K562 (cell line): ENCODE data around the gene MICAL2. TPM values are rescaled to one million over a fixed set of nuclear protein-coding genes. Genes with fewer than 3 reads are reported as not detected.

Experiments used
- ATAC-seq: fragments of 200-7000 bp; cut with Tn5 transposase; 3 replicates; pipeline ENCODE4 v1.9.1; 2020; ENCODE audit warnings: moderate library complexity
- BruUV-seq: library from RNA; stranded (reverse); fragments of 400-500 nt; replicated peaks from 2 replicates; lab custom pipeline; 2021; lab: Mats Ljungman, UMichigan
- CTCF ChIA-PET: fragments of 300-600 bp; formaldehyde crosslinking; extraction: SDS; loops from one replicate; lab custom pipeline; 2021; ENCODE audit warnings: low intra/inter-chr PET ratio; lab: Yijun Ruan, JAX
- POLR2A ChIA-PET: fragments of 300-600, 350-650 bp; sonication (Branson Sonifier 250); formaldehyde crosslinking; extraction: SDS; loops from one replicate; lab custom pipeline; 2021; ENCODE audit warnings: antibody characterized with exemption, inconsistent platforms; lab: Yijun Ruan, JAX
- DNase-seq, 4 experiments: peaks; one replicate each; pipeline versions ENCODE4 v3.0.0 to v3.0.0-alpha.2; 2011 to 2018; ENCODE audit warnings: low spot score in 3 of 4, mixed read lengths in 3 of 4; ENCODE audit errors: extremely low read depth in 1 of 4
- FAIRE-seq: peaks from 2 replicates; lab custom pipeline; 2011; peaks lifted over from hg19 to GRCh38; lab: Jason Lieb, UNC
- H2AFZ ChIP-seq: 2 replicates; pipeline ENCODE4 v1.6.0; 2011; ENCODE audit warnings: low read depth, low read length, control low read depth, inconsistent platforms
- H3K27ac ChIP-seq: fragments of 200-600 bp; 3 replicates; pipeline ENCODE4 v1.8.0; 2011; ENCODE audit warnings: low read depth, mild to moderate bottlenecking, control low read depth, inconsistent platforms, low read length, moderate library complexity, mixed read lengths; ENCODE audit errors: extremely low read depth
- H3K27me3 ChIP-seq, 2 experiments: fragments of 300-600 bp in 1 of 2; 2 replicates in 1 of 2; 3 replicates in 1 of 2; pipeline versions ENCODE4 v1.6.0 to v1.8.0; 2011; ENCODE audit warnings: inconsistent platforms in 2 of 2, low read length in 2 of 2, mild to moderate bottlenecking in 1 of 2, mixed read lengths in 1 of 2, moderate library complexity in 1 of 2; ENCODE audit not compliant: control insufficient read depth in 2 of 2, insufficient read depth in 2 of 2
- H3K36me3 ChIP-seq: fragments of 300-600 bp; 3 replicates; pipeline ENCODE4 v1.8.0; 2011; ENCODE audit warnings: mild to moderate bottlenecking, low read length, inconsistent platforms; ENCODE audit not compliant: control insufficient read depth, insufficient read depth
- H3K4me1 ChIP-seq, 2 experiments: fragments of 200-600 bp in 1 of 2; replicated peaks in 1 of 2; 2 replicates in 1 of 2; 3 replicates in 1 of 2; pipeline versions ENCODE4 v1.5.1 to v1.8.0; 2011; ENCODE audit warnings: inconsistent platforms in 2 of 2, low read length in 2 of 2, mild to moderate bottlenecking in 1 of 2, mixed read lengths in 1 of 2, moderate library complexity in 1 of 2; ENCODE audit not compliant: control insufficient read depth in 2 of 2, insufficient read depth in 2 of 2
- H3K4me2 ChIP-seq: 2 replicates; pipeline ENCODE4 v1.6.1; 2011; ENCODE audit warnings: low read length, control low read depth, inconsistent platforms, mixed read lengths; ENCODE audit not compliant: insufficient read depth
- H3K4me3 ChIP-seq: fragments of 200-600 bp; sonication (generic), shearing (Covaris generic); 2 replicates; pipeline ENCODE4 v1.5.1; 2016; ENCODE audit warnings: control low read depth, inconsistent platforms
- H3K79me2 ChIP-seq: fragments of 200-600 bp; 3 replicates; pipeline ENCODE4 v1.8.0; 2011; ENCODE audit warnings: low read length, inconsistent platforms; ENCODE audit not compliant: control insufficient read depth, insufficient read depth
- H3K9ac ChIP-seq, 2 experiments: 2 replicates each; pipeline versions ENCODE4 v1.6.0 to v1.6.1; 2011; ENCODE audit warnings: low read depth in 2 of 2, low read length in 2 of 2, control low read depth in 1 of 2, inconsistent platforms in 1 of 2, mild to moderate bottlenecking in 1 of 2, mixed read lengths in 1 of 2; ENCODE audit not compliant: insufficient read depth in 1 of 2
- H3K9me1 ChIP-seq: one replicate; pipeline ENCODE4 v1.6.0; 2011; ENCODE audit warnings: inconsistent platforms, mild to moderate bottlenecking, low read length, moderate library complexity; ENCODE audit not compliant: control insufficient read depth, insufficient read depth
- H3K9me3 ChIP-seq: replicated peaks from 2 replicates; pipeline ENCODE4 v1.5.1; 2011; ENCODE audit warnings: low read depth, low read length, inconsistent platforms; ENCODE audit not compliant: control insufficient read depth, insufficient read depth
- H4K20me1 ChIP-seq: replicated peaks from 2 replicates; pipeline ENCODE4 v1.6.1; 2011; ENCODE audit warnings: low read length, inconsistent platforms, mixed read lengths; ENCODE audit not compliant: control insufficient read depth, insufficient read depth
- ATF6 ChIP-seq: sonication (generic); formaldehyde crosslinking; IDR thresholded peaks from 2 replicates; pipeline ENCODE4 v1.4.0; 2020; ENCODE audit warnings: mild to moderate bottlenecking, missing genetic modification reagents
- HDAC1 ChIP-seq, 2 experiments: fragments of 450-650 bp; IDR thresholded peaks; 2 replicates each; pipeline ENCODE4 v1.6.1; 2016 to 2017; ENCODE audit warnings: inconsistent platforms in 1 of 2, mild to moderate bottlenecking in 1 of 2, moderate library complexity in 1 of 2
- SMARCB1 ChIP-seq: IDR thresholded peaks from 2 replicates; pipeline ENCODE4 v1.6.1; 2011; ENCODE audit warnings: improper control_type of control experiment, low read depth; ENCODE audit not compliant: insufficient read length
- SP1 ChIP-seq: sonication (generic); formaldehyde crosslinking; IDR thresholded peaks from 2 replicates; pipeline ENCODE4 v1.8.1; 2022; ENCODE audit warnings: mild to moderate bottlenecking, missing genetic modification reagents
- ZC3H4 ChIP-seq: sonication (generic); formaldehyde crosslinking; IDR thresholded peaks from 2 replicates; pipeline ENCODE4 v1.9.0; 2021; ENCODE audit warnings: missing genetic modification reagents, borderline replicate concordance
- ZNF785 ChIP-seq: fragments of 250-450 bp; sonication (Bioruptor Pico); IDR thresholded peaks from 2 replicates; pipeline ENCODE4 v1.4.0; 2020; ENCODE audit warnings: mild to moderate bottlenecking
- WGBS: fragments of 100-300 bp; shearing (Covaris generic); methylation state at CpG from one replicate; pipeline ENCODE4 v1.1.6; 2016; ENCODE audit warnings: low coverage, mixed read lengths; ENCODE audit not compliant: insufficient coverage; ENCODE audit errors: missing lambda C conversion rate; 5-methylcytosine and 5-hydroxymethylcytosine counted together
- in situ Hi-C: fragments of 300-500 bp; cut with MboI; formaldehyde crosslinking; loops from 4 replicates; pipeline ENCODE4 v1.15.0; 2018; ENCODE audit warnings: inconsistent platforms, mixed read lengths
- intact Hi-C: fragments of 100-400 bp; cut with micrococcal nuclease; formaldehyde crosslinking; loops from 2 replicates; pipeline ENCODE4 v1.14.2; 2022
- polyA plus RNA-seq, 8 experiments: library from polyadenylated mRNA; depleted of rRNA in 4 of 8; stranded (reverse) in 5 of 8; unstranded in 3 of 8; fragments of >200 nt; fragmentation: Nextera tagmentation in 2 of 8; fragmentation: Illumina TruSeq in 1 of 8; extraction: Ambion mirVana in 2 of 8; extraction: Trizol in 1 of 8; gene quantifications; 2 replicates each; pipeline versions ENCODE4 v1.2.1 to v1.2.3, GENCODE V29; 2011 to 2014; ENCODE audit warnings: inconsistent platforms in 1 of 8, missing spikeins in 1 of 8
- total RNA-seq, 7 experiments: library from RNA; depleted of rRNA in 6 of 7; stranded (reverse); fragments of >200 nt in 6 of 7; fragmentation: Illumina TruSeq in 2 of 7; extraction: Trizol in 2 of 7; gene quantifications; 2 replicates each; pipeline versions ENCODE4 v1.2.1 to v1.2.3, GENCODE V29; 2011 to 2021; ENCODE audit warnings: low replicate concordance in 1 of 7
- TF ChIP-seq, protein P1 (sequence below): fragments of 450-650 bp; IDR thresholded peaks from 2 replicates; pipeline ENCODE4 v1.6.1; 2017; ENCODE audit warnings: antibody characterized with exemption, mild to moderate bottlenecking

Gene MICAL2
- total and polyA plus RNA-seq, 9 of the 15 experiments (the other 6 are each of a cell fraction or from before 2014, with no cell fraction given): 4.7 to 64.2 (median 33.6) TPM

DNA sequence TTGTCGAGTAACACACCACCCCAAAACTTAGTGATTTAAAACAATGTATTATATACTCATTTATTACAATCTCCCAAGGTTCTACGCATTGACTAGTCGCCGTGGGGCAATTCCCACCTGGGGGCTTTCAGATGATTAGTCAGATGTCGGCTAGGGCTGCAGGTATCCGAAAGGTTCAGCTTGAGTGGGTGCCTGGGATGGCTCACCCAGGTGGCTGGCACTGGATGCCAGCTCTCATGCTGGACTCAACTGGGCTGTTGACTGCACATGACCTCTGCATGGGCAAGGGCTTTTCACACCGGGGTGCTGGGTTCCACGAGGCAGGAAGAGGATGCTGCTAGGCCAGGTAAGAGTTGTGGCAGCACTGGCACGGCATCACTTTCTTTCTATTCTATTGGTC, 21.9 kb upstream of the MICAL2 start (continued):
- TF ChIP-seq, protein P1, sequence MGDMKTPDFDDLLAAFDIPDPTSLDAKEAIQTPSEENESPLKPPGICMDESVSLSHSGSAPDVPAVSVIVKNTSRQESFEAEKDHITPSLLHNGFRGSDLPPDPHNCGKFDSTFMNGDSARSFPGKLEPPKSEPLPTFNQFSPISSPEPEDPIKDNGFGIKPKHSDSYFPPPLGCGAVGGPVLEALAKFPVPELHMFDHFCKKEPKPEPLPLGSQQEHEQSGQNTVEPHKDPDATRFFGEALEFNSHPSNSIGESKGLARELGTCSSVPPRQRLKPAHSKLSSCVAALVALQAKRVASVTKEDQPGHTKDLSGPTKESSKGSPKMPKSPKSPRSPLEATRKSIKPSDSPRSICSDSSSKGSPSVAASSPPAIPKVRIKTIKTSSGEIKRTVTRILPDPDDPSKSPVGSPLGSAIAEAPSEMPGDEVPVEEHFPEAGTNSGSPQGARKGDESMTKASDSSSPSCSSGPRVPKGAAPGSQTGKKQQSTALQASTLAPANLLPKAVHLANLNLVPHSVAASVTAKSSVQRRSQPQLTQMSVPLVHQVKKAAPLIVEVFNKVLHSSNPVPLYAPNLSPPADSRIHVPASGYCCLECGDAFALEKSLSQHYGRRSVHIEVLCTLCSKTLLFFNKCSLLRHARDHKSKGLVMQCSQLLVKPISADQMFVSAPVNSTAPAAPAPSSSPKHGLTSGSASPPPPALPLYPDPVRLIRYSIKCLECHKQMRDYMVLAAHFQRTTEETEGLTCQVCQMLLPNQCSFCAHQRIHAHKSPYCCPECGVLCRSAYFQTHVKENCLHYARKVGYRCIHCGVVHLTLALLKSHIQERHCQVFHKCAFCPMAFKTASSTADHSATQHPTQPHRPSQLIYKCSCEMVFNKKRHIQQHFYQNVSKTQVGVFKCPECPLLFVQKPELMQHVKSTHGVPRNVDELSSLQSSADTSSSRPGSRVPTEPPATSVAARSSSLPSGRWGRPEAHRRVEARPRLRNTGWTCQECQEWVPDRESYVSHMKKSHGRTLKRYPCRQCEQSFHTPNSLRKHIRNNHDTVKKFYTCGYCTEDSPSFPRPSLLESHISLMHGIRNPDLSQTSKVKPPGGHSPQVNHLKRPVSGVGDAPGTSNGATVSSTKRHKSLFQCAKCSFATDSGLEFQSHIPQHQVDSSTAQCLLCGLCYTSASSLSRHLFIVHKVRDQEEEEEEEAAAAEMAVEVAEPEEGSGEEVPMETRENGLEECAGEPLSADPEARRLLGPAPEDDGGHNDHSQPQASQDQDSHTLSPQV: 0 out of 2 replicates have a peak, but pooled peaks have one; percentile 1
- no peak for TF ChIP-seq SMARCB1
- no peak for TF ChIP-seq ZNF785 (CRISPR knock-in tag)

- ATAC-seq: no peak
- no peak for TF ChIP-seq HDAC1 (IDR thresholded peaks at IDR 0.05)
- TF ChIP-seq ATF6: no peak
- no peak for TF ChIP-seq ZC3H4 (CRISPR knock-in tag)
- no peak for TF ChIP-seq SP1
These were observed 21.3 kb upstream of the MICAL2 start for GRCh38 chr11:12089041-12089440.

More at GRCh38 chr11:12089041-12089440, 21.3 kb upstream of the MICAL2 start:
- Histone ChIP-seq H3K9me1 (no peaks in the 10 kb centered on the region), H3K9me3 (no peaks in the 10 kb centered on the region), H3K4me1 (peaks cover 14 to 24% of the 10 kb centered on the region in 2 experiments), H3K4me3 (no peak overlapping the region), H4K20me1 (no peaks in the 10 kb centered on the region), H3K36me3 (no peaks in the 10 kb centered on the region), H3K27me3 (peaks cover 0 to 9% of the 10 kb centered on the region in 2 experiments; a peak in 1 of 5 replicates), H3K9ac (no peak overlapping the region), H3K27ac (no peak overlapping the region), H3K4me2 (no peak overlapping the region), H2AFZ (no peak overlapping the region; the same call in 1 of the 2 replicates), H3K79me2 (no peaks in the 10 kb centered on the region)
- no peak for DNase-seq
- intact Hi-C loops (no loop called here), in situ Hi-C loops (loop anchor here (5.0 kb wide), 1 partner anchor 143 kb away; no protein-coding TSS in a partner anchor)
- ChIA-PET POLR2A (interaction anchor here (0.6 to 0.7 kb wide), 2 partner anchors 38 to 1610 kb away, joined by 3 read pairs; no protein-coding TSS in a partner anchor), CTCF (interaction anchor here (2.4 to 3.7 kb wide), 2 partner anchors 147 to 192 kb away, joined by 23 to 42 read pairs; no protein-coding TSS in a partner anchor)
- BruUV-seq: no TSS peak
- 88% methylated on average over 4 of the region's 4 CpGs for WGBS
- FAIRE-seq: no peak
